K562 (cell line): ENCODE data around the gene SYMPK.

Experiments used
- POLR2A ChIP-seq: fragments of 450-650 bp; conservative IDR thresholded peaks from 2 replicates; pipeline ENCODE4 v1.6.1; 2016
- TAF1 ChIP-seq: IDR thresholded peaks from 2 replicates; pipeline ENCODE4 v1.6.1; 2011; ENCODE audit warnings: mild to moderate bottlenecking, low read length, moderate library complexity; ENCODE audit not compliant: insufficient read depth, control insufficient read depth, severe bottlenecking; ENCODE audit errors: extremely low read depth
- TF ChIP-seq, protein P1 (sequence below): sonication (generic); formaldehyde crosslinking; IDR thresholded peaks from 2 replicates; pipeline ENCODE4 v1.8.1; 2022; ENCODE audit warnings: missing genetic modification reagents

DNA sequence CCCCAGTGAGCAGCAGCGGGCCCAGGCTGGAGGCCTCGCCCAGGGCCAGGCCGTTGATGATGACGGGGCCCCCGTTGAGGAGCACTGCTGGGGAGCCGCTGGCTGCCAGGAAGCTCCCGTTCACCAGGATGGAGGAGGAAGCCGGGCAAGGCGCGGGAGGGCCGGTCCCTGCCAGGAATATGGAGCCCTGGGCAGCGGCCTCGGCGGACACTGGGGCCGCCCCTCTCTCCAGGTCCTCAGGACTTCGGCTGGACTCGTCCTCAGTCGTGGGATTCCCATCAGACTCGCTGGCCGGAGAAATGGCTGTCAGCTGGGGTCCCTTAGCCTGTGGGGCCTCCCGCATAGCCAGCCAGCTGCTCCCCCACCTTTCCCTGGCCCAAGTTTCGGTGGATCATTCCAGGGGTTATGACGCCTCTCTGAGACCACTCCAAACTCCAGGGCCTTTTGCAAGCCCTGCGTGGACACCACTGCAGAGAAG lies 96.0 kb downstream of the SYMPK start:
- no peak for TF ChIP-seq POLR2A
- TF ChIP-seq, protein P1, sequence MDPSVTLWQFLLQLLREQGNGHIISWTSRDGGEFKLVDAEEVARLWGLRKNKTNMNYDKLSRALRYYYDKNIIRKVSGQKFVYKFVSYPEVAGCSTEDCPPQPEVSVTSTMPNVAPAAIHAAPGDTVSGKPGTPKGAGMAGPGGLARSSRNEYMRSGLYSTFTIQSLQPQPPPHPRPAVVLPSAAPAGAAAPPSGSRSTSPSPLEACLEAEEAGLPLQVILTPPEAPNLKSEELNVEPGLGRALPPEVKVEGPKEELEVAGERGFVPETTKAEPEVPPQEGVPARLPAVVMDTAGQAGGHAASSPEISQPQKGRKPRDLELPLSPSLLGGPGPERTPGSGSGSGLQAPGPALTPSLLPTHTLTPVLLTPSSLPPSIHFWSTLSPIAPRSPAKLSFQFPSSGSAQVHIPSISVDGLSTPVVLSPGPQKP (CRISPR knock-in tag) = no peak
- no peak for TF ChIP-seq TAF1
